LNCAP (cell line): Measurements from ENCODE around the gene ARSG.

Source experiments
- CTCF ChIP-seq: fragments of 450-650 bp; IDR thresholded peaks from 2 replicates; pipeline ENCODE4 v1.5.1; 2017; ENCODE audit warnings: mild to moderate bottlenecking

Gene ARSG

GRCh38 chr17:68385490-68386215 lies 94.4 kb downstream of the ARSG start:
- no peak for TF ChIP-seq CTCF

DNA sequence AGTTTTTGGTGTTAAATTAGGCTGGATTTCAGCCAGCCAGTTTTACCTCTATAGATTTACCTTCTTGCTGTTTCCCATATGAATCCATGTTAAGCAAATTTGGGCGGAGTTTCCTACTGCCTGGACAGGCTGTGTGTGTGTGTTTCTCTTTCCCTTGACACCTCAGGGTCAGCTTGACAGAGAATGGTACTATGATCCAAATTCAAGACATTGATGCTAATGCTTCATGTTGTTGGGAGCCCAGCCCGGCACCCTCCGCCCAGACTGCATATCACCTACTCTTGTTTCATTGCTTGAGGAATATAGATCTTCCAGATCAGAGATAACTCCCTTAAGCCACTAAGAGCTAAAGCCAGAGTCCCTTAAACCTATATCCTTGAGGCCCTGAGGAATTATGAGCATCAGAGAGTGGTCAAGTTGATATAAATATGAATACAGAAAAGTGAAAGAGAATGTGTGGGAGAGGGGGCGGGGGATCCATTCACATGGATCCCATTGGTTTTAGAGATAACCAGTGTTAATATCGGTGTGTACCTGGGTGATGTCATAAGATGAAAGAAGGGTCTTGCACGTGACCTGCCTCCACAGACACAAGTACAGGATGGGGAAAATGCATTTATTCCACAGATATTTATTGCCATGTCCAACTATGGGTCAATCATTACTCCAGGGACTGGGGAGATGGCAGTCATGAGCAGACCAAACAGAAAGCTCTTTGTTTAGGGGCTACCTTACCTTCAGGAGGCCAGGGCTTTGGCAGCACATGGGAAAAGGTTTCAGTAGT lies 96.3 kb downstream of the ARSG start:
- no peak for TF ChIP-seq CTCF

- TF ChIP-seq CTCF = no peak
These were observed 97.7 kb downstream of the ARSG start for GRCh38 chr17:68389041-68389440.

DNA sequence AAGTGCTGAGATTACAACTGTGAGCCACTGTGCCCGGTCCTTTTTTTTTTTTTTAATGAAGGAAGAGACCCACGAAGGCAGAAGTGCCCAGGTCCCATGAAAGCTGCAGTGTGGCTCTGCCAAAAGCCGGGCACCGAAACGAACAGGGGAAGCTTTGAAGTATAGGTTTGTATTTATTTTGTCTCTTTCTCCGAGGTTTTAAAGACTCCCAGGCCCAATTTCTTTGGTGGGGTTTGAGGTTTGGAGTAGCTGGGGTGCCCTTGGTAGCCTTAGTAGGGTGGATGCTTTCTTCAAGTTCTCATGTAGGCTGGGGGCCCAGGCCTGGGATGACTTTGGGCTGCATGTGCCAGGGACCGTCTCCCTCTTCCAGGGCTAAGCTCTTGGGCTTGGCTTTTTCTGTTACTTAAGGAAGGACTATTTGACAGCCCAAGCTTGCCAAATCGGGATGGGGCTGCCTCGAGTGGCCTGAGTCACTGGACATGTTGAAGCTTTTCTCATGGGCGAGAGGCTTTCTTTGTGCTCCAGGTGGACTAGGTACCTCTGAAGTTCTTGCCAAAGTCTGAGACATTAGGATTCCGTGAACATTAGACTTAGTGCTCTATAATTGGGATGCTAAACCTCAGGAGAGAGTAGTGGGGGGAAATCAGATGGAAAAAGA lies 99.7 kb downstream of the ARSG start:
- TF ChIP-seq CTCF = no peak

DNA sequence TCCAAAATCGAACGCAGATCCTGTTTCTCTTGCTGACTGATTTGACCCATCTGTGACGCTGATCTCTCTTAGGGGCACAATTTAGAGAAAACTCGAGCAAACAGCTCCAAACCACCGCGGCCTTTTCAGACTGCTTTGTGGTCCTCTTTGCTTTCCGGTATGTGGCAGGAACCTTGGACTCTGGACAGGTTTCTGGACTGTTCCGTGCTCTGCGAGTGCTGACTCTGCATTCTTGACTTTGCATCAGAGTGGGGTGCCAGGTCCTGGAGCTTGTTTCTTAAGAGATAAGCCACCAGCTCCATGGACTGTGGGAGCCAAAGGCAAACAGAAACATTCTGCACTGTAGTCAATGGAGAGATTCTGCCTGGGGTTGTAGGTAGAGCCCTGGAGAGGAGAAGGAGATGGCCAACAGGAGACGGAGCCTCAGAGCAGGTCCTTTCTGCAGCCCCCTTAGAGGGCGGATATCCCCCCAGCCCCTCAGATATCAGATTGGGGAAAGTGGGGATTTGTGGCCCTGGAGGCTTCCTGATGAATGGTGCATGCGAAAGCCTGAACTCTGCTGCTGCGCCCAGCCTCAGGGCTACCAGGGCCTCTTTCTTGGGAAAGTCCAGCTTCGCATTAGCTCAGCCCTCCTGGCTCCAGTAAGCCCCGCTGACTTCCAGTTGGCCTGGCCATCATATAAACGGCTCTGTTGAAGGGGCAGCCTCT lies 100.4 kb downstream of the ARSG start:
- no peak for TF ChIP-seq CTCF

- no peak for TF ChIP-seq CTCF
These were observed 103.5 kb downstream of the ARSG start for GRCh38 chr17:68394608-68395331.
